Activated CD4-positive, CD25-positive, alpha-beta regulatory T cell (primary cell): ENCODE results near the gene GLS.
"Not testable (repeated sequence)": the region's sequence is repeated elsewhere in the genome, so short reads cannot be mapped to it uniquely, and the experiment has no call there.

Experiments used
- DNase-seq, 4 experiments: peaks; one replicate each; lab custom pipeline; 2025; lab: John Stamatoyannopoulos, UW

The GLS gene

GRCh38 chr2:190932514-190932913 lies 51.9 kb downstream of the GLS start:
- no peak for DNase-seq

GRCh38 chr2:190933361-190933760 lies 52.7 kb downstream of the GLS start:
- DNase-seq: no peak

GRCh38 chr2:190935054-190935453 lies 54.4 kb downstream of the GLS start:
- DNase-seq: no peak

GRCh38 chr2:190938771-190939335 lies 58.2 kb downstream of the GLS start:
- DNase-seq: no peak

GRCh38 chr2:190940454-190940853 lies 59.8 kb downstream of the GLS start:
- no peak for DNase-seq

- no peak for DNase-seq
These were observed 61.0 kb downstream of the GLS start for GRCh38 chr2:190941571-190941970.

GRCh38 chr2:190942697-190943096 lies 62.1 kb downstream of the GLS start:
- no peak for DNase-seq

- DNase-seq: no peak
These were observed 63.1 kb downstream of the GLS start for GRCh38 chr2:190943706-190944105.

GRCh38 chr2:190947141-190947540 lies 66.5 kb downstream of the GLS start:
- DNase-seq: no peak

GRCh38 chr2:190947711-190948251 lies 67.2 kb downstream of the GLS start:
- no peak for DNase-seq

GRCh38 chr2:190948671-190949070 lies 68.0 kb downstream of the GLS start:
- no peak for DNase-seq

- no peak for DNase-seq
These were observed 70.0 kb downstream of the GLS start for GRCh38 chr2:190950566-190950991.

GRCh38 chr2:190953257-190953656 lies 72.6 kb downstream of the GLS start:
- no peak for DNase-seq

- DNase-seq: no peak
These were observed 79.5 kb downstream of the GLS start for GRCh38 chr2:190959911-190960788.

GRCh38 chr2:190961117-190961516 lies 80.5 kb downstream of the GLS start:
- DNase-seq: not testable (repeated sequence)

- DNase-seq: no peak
These were observed 81.4 kb downstream of the GLS start for GRCh38 chr2:190961918-190962487.

GRCh38 chr2:190963088-190963487 lies 82.5 kb downstream of the GLS start:
- DNase-seq: no peak

GRCh38 chr2:190964170-190964795 lies 83.7 kb downstream of the GLS start:
- DNase-seq: no peak

- DNase-seq: no peak
These were observed 85.1 kb downstream of the GLS start for GRCh38 chr2:190965580-190966222.

GRCh38 chr2:190968522-190968921 lies 87.9 kb downstream of the GLS start:
- no peak for DNase-seq

GRCh38 chr2:190970160-190970559 lies 89.5 kb downstream of the GLS start:
- DNase-seq: no peak
